KBM-7 (cell line): ENCODE results near the gene AATK.
"Not testable (repeated sequence)": the region's sequence is repeated elsewhere in the genome, so short reads cannot be mapped to it uniquely, and the experiment has no call there.

Source experiments
- DNase-seq: peaks from one replicate; pipeline ENCODE4 v3.0.0-alpha.2; 2015
- in situ Hi-C: fragments of 300-500 bp; cut with MboI; formaldehyde crosslinking; loops from 2 replicates; pipeline ENCODE4 v1.14.3; 2020; ENCODE audit warnings: low sequenced_read_pairs, low pct_unique_long_range_greater_than_20kb, mixed read lengths

Gene AATK

GRCh38 chr17:81164371-81165245 is 1.4 kb downstream of the AATK start:
- DNase-seq: peak; percentile 4
- in situ Hi-C loops: no loop called here

GRCh38 chr17:81163703-81164370 is 2.2 kb downstream of the AATK start:
- in situ Hi-C loops: no loop called here

GRCh38 chr17:81163051-81163695 is 2.8 kb downstream of the AATK start:
- DNase-seq: no peak
- in situ Hi-C loops: no loop called here

More at GRCh38 chr17:81163703-81164370, 2.2 kb downstream of the AATK start:
- DNase-seq: no peak

GRCh38 chr17:81162491-81162890 is 3.5 kb downstream of the AATK start:
- in situ Hi-C loops: no loop called here
- no peak for DNase-seq

- no peak for DNase-seq
- in situ Hi-C loops: no loop called here
Measured at GRCh38 chr17:81161972-81162371, 4.0 kb downstream of the AATK start.

- DNase-seq: no peak
- in situ Hi-C loops: no loop called here
Measured at GRCh38 chr17:81161536-81161935, 4.5 kb downstream of the AATK start.

- peak; percentile 46 for DNase-seq
- in situ Hi-C loops: no loop called here
Measured at GRCh38 chr17:81160747-81161453, 5.1 kb downstream of the AATK start.

- in situ Hi-C loops: no loop called here
- peak; percentile 24 for DNase-seq
Measured at GRCh38 chr17:81160306-81160705, 5.7 kb downstream of the AATK start.

- DNase-seq: no peak
- in situ Hi-C loops: no loop called here
Measured at GRCh38 chr17:81159611-81160265, 6.3 kb downstream of the AATK start.

GRCh38 chr17:81158688-81159590 is 7.1 kb downstream of the AATK start:
- in situ Hi-C loops: no loop called here
- no peak for DNase-seq

- no peak for DNase-seq
- in situ Hi-C loops: no loop called here
Measured at GRCh38 chr17:81157848-81158687, 8.0 kb downstream of the AATK start.

- no peak for DNase-seq
- in situ Hi-C loops: no loop called here
Measured at GRCh38 chr17:81156866-81157805, 8.9 kb downstream of the AATK start.

- in situ Hi-C loops: no loop called here
- no peak for DNase-seq
Measured at GRCh38 chr17:81154961-81155360, 11.1 kb downstream of the AATK start.

GRCh38 chr17:81154016-81154415 is 12.0 kb downstream of the AATK start:
- in situ Hi-C loops: not testable (repeated sequence)

GRCh38 chr17:81153340-81153803 is 12.6 kb downstream of the AATK start:
- in situ Hi-C loops: no loop called here
- DNase-seq: no peak

More at GRCh38 chr17:81154016-81154415, 12.0 kb downstream of the AATK start:
- not testable (repeated sequence) for DNase-seq

- no peak for DNase-seq
- in situ Hi-C loops: no loop called here
Measured at GRCh38 chr17:81152288-81152828, 13.7 kb downstream of the AATK start.
